HG02981 (cell line): ENCODE measurements around the gene SLC22A1.
"Not testable (repeated sequence)": the region's sequence is repeated elsewhere in the genome, so short reads cannot be mapped to it uniquely, and the experiment has no call there.

ENCODE experiments used
- ATAC-seq: cut with Tn5 transposase; IDR thresholded peaks from one replicate; pipeline ENCODE4 v1.9.1; 2021; ENCODE audit warnings: mild to moderate bottlenecking, moderate library complexity; ENCODE audit not compliant: unreplicated experiment

SLC22A1 gene

GRCh38 chr6:160121558-160121957, at the start of gene SLC22A1:
SLC22A1 (plus strand) TSS chr6:160121815; CDS start chr6:160121936, 121 bp downstream.
- no peak for ATAC-seq

- ATAC-seq: no peak
Observed at GRCh38 chr6:160073272-160073671, 48.3 kb upstream of the SLC22A1 start.

- ATAC-seq: no peak
Observed at GRCh38 chr6:160076009-160076408, 45.6 kb upstream of the SLC22A1 start.

- no peak for ATAC-seq
Observed at GRCh38 chr6:160077024-160077423, 44.6 kb upstream of the SLC22A1 start.

- no peak for ATAC-seq
Observed at GRCh38 chr6:160077526-160077925, 44.1 kb upstream of the SLC22A1 start.

GRCh38 chr6:160078883-160079685, 42.5 kb upstream of the SLC22A1 start:
- ATAC-seq: no peak

GRCh38 chr6:160079686-160080043, 42.0 kb upstream of the SLC22A1 start:
- ATAC-seq: no peak

- no peak for ATAC-seq
Observed at GRCh38 chr6:160080097-160080496, 41.5 kb upstream of the SLC22A1 start.

GRCh38 chr6:160081398-160081797, 40.2 kb upstream of the SLC22A1 start:
- ATAC-seq: no peak

GRCh38 chr6:160082627-160083026, 39.0 kb upstream of the SLC22A1 start:
- no peak for ATAC-seq

GRCh38 chr6:160084198-160084776, 37.3 kb upstream of the SLC22A1 start:
- ATAC-seq: no peak

GRCh38 chr6:160085226-160085625, 36.4 kb upstream of the SLC22A1 start:
- no peak for ATAC-seq

- ATAC-seq: no peak
Observed at GRCh38 chr6:160085713-160086505, 35.7 kb upstream of the SLC22A1 start.

GRCh38 chr6:160086754-160087153, 34.9 kb upstream of the SLC22A1 start:
- no peak for ATAC-seq

- no peak for ATAC-seq
Observed at GRCh38 chr6:160088069-160088783, 33.4 kb upstream of the SLC22A1 start.

GRCh38 chr6:160088784-160089533, 32.7 kb upstream of the SLC22A1 start:
- no peak for ATAC-seq

GRCh38 chr6:160089534-160089897, 32.1 kb upstream of the SLC22A1 start:
- no peak for ATAC-seq

- not testable (repeated sequence) for ATAC-seq
Observed at GRCh38 chr6:160090442-160091239, 31.0 kb upstream of the SLC22A1 start.

GRCh38 chr6:160092176-160092575, 29.4 kb upstream of the SLC22A1 start:
- ATAC-seq: not testable (repeated sequence)

GRCh38 chr6:160092602-160093001, 29.0 kb upstream of the SLC22A1 start:
- ATAC-seq: no peak
